A673 (cell line): ENCODE data around the gene ELK4.

ENCODE experiments used
- CTCF ChIP-seq: fragments of 300-800, 200-600 bp; sonication (generic); conservative IDR thresholded peaks from 2 replicates; pipeline ENCODE4 v1.5.1; 2017; ENCODE audit warnings: low read depth, mild to moderate bottlenecking, antibody characterized with exemption, low read length, moderate library complexity, mixed read lengths
- EZH2 ChIP-seq: fragments of 200-600 bp; sonication (generic); IDR thresholded peaks from 2 replicates; pipeline ENCODE4 v1.6.1; 2017; ENCODE audit warnings: borderline replicate concordance, low read depth, mild to moderate bottlenecking, mixed read lengths, antibody characterized with exemption, low read length; ENCODE audit not compliant: poor library complexity, severe bottlenecking

- TF ChIP-seq CTCF (no peak), EZH2 (no peak)
These were observed 11.0 kb upstream of the ELK4 start for GRCh38 chr1:205642679-205643307.
